Caco-2 (cell line): ENCODE data around the gene RPL31. TPM values are rescaled to one million over a fixed set of nuclear protein-coding genes. Genes with fewer than 3 reads are reported as not detected.

Source experiments
- BruUV-seq: library from RNA; stranded (reverse); fragments of 400-500 nt; replicated peaks from 2 replicates; lab custom pipeline; 2021; lab: Mats Ljungman, UMichigan
- CTCF ChIA-PET: fragments of 300-600 bp; sonication (Branson Sonifier 250); formaldehyde crosslinking; loops from one replicate; lab custom pipeline; 2022; ENCODE audit warnings: antibody characterized with exemption; lab: Charles Lee
- POLR2A ChIA-PET: fragments of 300-600 bp; sonication (Branson Sonifier 250); formaldehyde crosslinking; loops from one replicate; lab custom pipeline; 2022; ENCODE audit warnings: antibody characterized with exemption; lab: Charles Lee
- DNase-seq, 2 experiments: peaks; one replicate each; pipeline versions ENCODE4 v3.0.0 to v3.0.0-alpha.2; 2020 to 2022
- H3K27me3 ChIP-seq: replicated peaks from 2 replicates; pipeline ENCODE4 v1.6.0; 2011; ENCODE audit warnings: low read length; ENCODE audit not compliant: control insufficient read depth, insufficient read depth
- H3K36me3 ChIP-seq: 2 replicates; pipeline ENCODE4 v1.5.1; 2011; ENCODE audit warnings: low read length; ENCODE audit not compliant: control insufficient read depth, insufficient read depth
- H3K4me1 ChIP-seq: fragments of 250-450 bp; sonication (Bioruptor Pico); 2 replicates; pipeline ENCODE4 v1.5.1; 2020; ENCODE audit warnings: mild to moderate bottlenecking
- H3K4me3 ChIP-seq: 2 replicates; pipeline ENCODE4 v1.5.1; 2011; ENCODE audit warnings: low read depth, mild to moderate bottlenecking, control low read depth, low read length
- H3K9me3 ChIP-seq: fragments of 250-450 bp; sonication (Bioruptor Pico); 2 replicates; pipeline ENCODE4 v1.5.1; 2020; ENCODE audit warnings: mild to moderate bottlenecking, moderate library complexity
- H3K27ac Mint-ChIP-seq: one replicate; pipeline ENCODE4 v1.8.0; 2022; ENCODE audit warnings: mixed read lengths; ENCODE audit not compliant: unreplicated experiment
- H3K27me3 Mint-ChIP-seq: one replicate; pipeline ENCODE4 v1.8.0; 2022; ENCODE audit warnings: mixed read lengths; ENCODE audit not compliant: insufficient read depth, unreplicated experiment
- H3K36me3 Mint-ChIP-seq: one replicate; pipeline ENCODE4 v1.8.0; 2022; ENCODE audit warnings: mild to moderate bottlenecking, mixed read lengths; ENCODE audit not compliant: insufficient read depth, unreplicated experiment
- H3K4me1 Mint-ChIP-seq: one replicate; pipeline ENCODE4 v1.8.0; 2022; ENCODE audit warnings: low read depth, mixed read lengths; ENCODE audit not compliant: unreplicated experiment
- H3K4me3 Mint-ChIP-seq: one replicate; pipeline ENCODE4 v1.8.0; 2022; ENCODE audit warnings: mild to moderate bottlenecking, moderate library complexity, mixed read lengths; ENCODE audit not compliant: unreplicated experiment
- H3K9me3 Mint-ChIP-seq: one replicate; pipeline ENCODE4 v1.8.0; 2022; ENCODE audit warnings: mixed read lengths; ENCODE audit not compliant: unreplicated experiment
- intact Hi-C: fragments of 100-400 bp; cut with micrococcal nuclease; formaldehyde crosslinking; loops from one replicate; pipeline ENCODE4 v1.10.0; 2022; ENCODE audit not compliant: unreplicated experiment
- total RNA-seq: library from RNA; stranded (reverse); gene quantifications from 2 replicates; pipeline ENCODE4 v1.2.3, GENCODE V29; 2022
- TF ChIP-seq, protein P1 (sequence below), 2 experiments: fragments of 200-600 bp in 1 of 2; IDR thresholded peaks; 1 replicate in 1 of 2; 2 replicates in 1 of 2; pipeline versions ENCODE4 v1.5.1 to v1.8.0; 2011 to 2022; ENCODE audit warnings: antibody characterized with exemption in 1 of 2, control low read depth in 1 of 2, inconsistent platforms in 1 of 2, low read depth in 1 of 2, low read length in 1 of 2, mild to moderate bottlenecking in 1 of 2, moderate library complexity in 1 of 2; ENCODE audit not compliant: insufficient read depth in 1 of 2, severe bottlenecking in 1 of 2, unreplicated experiment in 1 of 2

Gene RPL31
- total RNA-seq, 1 experiment from 2014 or later = 2,026 TPM

DNA sequence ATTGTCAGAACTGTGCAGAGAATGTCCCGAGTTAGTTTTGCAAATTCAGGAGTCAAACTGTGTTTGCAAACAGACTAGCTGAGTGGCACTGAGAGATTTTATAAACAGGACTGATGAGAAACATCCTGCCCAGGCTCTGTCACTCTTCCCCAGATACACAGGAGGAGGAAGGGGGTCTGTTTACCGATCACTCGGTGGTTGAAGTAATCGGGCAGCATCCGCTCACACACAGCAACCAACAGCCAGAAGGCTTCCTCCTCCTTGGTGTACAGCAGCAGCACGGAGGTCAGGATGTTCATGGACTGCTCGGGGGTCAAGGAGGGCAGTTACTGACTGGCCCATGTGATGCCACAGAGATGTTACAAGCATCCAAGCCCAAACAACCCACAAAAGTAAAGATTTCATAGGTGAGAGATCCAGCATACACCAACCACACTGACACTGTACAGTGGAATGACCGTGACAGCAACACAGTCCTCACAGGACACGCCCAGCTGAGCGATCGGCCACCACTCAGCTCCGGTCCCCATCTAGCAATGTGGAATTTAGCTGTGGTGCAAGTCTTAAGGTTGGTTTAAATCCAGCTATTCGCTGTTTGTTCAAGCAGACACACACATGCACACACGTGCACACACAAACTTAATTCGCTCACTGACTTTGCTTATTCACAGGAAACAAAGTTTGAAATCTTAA lies 30.1 kb downstream of the RPL31 start:
- Mint-ChIP-seq H3K27me3 (no peaks in the 10 kb centered on the region), H3K4me1 (no peaks in the 10 kb centered on the region), H3K9me3 (no peaks in the 10 kb centered on the region), H3K4me3 (no peak overlapping the region), H3K27ac (no peak overlapping the region), H3K36me3 (peaks cover 28% of the 10 kb centered on the region)
- Histone ChIP-seq H3K4me3 (no peak overlapping the region), H3K36me3 (0 out of 2 replicates have a peak, but pooled peaks cover 6% of the 10 kb centered on the region), H3K27me3 (no peaks in the 10 kb centered on the region), H3K4me1 (no peaks in the 10 kb centered on the region), H3K9me3 (no peaks in the 10 kb centered on the region)
- DNase-seq = no peak
- ChIA-PET POLR2A (no interaction called here), CTCF (interaction anchor here (0.6 to 0.8 kb wide), 2 partner anchors 121 to 213 kb away, joined by 3 to 5 read pairs; no protein-coding TSS in a partner anchor)
- BruUV-seq = TSS peak; percentile 9
- intact Hi-C loops = no loop called here
- TF ChIP-seq, protein P1, sequence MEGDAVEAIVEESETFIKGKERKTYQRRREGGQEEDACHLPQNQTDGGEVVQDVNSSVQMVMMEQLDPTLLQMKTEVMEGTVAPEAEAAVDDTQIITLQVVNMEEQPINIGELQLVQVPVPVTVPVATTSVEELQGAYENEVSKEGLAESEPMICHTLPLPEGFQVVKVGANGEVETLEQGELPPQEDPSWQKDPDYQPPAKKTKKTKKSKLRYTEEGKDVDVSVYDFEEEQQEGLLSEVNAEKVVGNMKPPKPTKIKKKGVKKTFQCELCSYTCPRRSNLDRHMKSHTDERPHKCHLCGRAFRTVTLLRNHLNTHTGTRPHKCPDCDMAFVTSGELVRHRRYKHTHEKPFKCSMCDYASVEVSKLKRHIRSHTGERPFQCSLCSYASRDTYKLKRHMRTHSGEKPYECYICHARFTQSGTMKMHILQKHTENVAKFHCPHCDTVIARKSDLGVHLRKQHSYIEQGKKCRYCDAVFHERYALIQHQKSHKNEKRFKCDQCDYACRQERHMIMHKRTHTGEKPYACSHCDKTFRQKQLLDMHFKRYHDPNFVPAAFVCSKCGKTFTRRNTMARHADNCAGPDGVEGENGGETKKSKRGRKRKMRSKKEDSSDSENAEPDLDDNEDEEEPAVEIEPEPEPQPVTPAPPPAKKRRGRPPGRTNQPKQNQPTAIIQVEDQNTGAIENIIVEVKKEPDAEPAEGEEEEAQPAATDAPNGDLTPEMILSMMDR (IDR thresholded peaks at IDR 0.05; ENCODE audit: insufficient read depth in 1 of 2, low read depth in 1 of 2, low read length in 1 of 2, severe bottlenecking in 1 of 2, unreplicated experiment in 1 of 2) = no peak

DNA sequence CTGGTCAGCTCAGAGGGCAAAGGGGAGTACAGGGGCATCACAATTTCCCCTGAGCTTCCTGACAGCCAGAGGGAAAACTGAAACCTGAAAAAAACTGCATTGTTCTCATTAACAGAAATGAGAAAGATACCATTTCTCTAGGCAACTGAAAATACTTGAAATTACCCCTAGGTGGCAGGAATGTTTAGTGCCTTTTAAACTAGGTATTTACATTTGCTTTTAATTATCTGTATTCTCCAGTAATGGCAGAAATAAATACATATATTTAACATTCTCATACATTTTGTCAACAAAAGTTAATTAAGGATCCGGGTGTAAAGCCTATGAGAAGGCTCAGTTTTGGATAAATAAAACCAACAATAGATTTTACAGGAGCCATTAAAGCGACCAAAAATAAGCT lies 34.5 kb downstream of the RPL31 start:
- Mint-ChIP-seq H3K4me3 (no peak overlapping the region), H3K4me1 (peaks cover 7% of the 10 kb centered on the region), H3K36me3 (peaks cover 21% of the 10 kb centered on the region), H3K9me3 (no peaks in the 10 kb centered on the region), H3K27me3 (no peaks in the 10 kb centered on the region), H3K27ac (peak overlapping the region; percentile 6)
- POLR2A ChIA-PET = no interaction called here
- peak in 1 of 2 experiments; percentile 29 for DNase-seq
- Histone ChIP-seq H3K9me3 (no peaks in the 10 kb centered on the region), H3K36me3 (peaks cover 3% of the 10 kb centered on the region; the same call in 1 of the 2 replicates), H3K27me3 (no peaks in the 10 kb centered on the region), H3K4me3 (no peak overlapping the region), H3K4me1 (no peaks in the 10 kb centered on the region)
- TF ChIP-seq, protein P1 (IDR thresholded peaks at IDR 0.05; ENCODE audit: insufficient read depth in 1 of 2, low read depth in 1 of 2, low read length in 1 of 2, severe bottlenecking in 1 of 2, unreplicated experiment in 1 of 2) = peak; percentile 46 to 67
- intact Hi-C loops = loop anchor here (1.0 kb wide), 3 partner anchors 116 to 215 kb away; no protein-coding TSS in a partner anchor
- CTCF ChIA-PET = interaction anchor here (0.5 to 3.6 kb wide), 12 partner anchors 8 to 216 kb away, joined by 3 to 26 read pairs (median 4); partner anchors contain the start of genes CNOT11 and TBC1D8
- BruUV-seq = no TSS peak

GRCh38 chr2:101037161-101037755 lies 35.2 kb downstream of the RPL31 start:
- ChIA-PET POLR2A (no interaction called here), CTCF (interaction anchor here (0.5 to 3.6 kb wide), 12 partner anchors 9 to 215 kb away, joined by 3 to 26 read pairs (median 4); partner anchors contain the start of genes CNOT11 and TBC1D8)
- H3K27me3 ChIP-seq = no peaks in the 10 kb centered on the region
- no peak overlapping the region for H3K4me3 Mint-ChIP-seq
- H3K9me3 ChIP-seq = no peaks in the 10 kb centered on the region
- H3K4me3 ChIP-seq = no peak overlapping the region
- peaks cover 7% of the 10 kb centered on the region for H3K4me1 Mint-ChIP-seq
- TF ChIP-seq, protein P1 (IDR thresholded peaks at IDR 0.05; ENCODE audit: insufficient read depth in 1 of 2, low read depth in 1 of 2, low read length in 1 of 2, severe bottlenecking in 1 of 2, unreplicated experiment in 1 of 2) = no peak
- H3K27ac Mint-ChIP-seq = peak overlapping the region; percentile 6
- H3K4me1 ChIP-seq = no peaks in the 10 kb centered on the region
- H3K36me3 ChIP-seq = peaks cover 3% of the 10 kb centered on the region; the same call in 1 of the 2 replicates
- BruUV-seq = no TSS peak
- intact Hi-C loops = no loop called here
- H3K36me3 Mint-ChIP-seq = peaks cover 21% of the 10 kb centered on the region
- H3K27me3 Mint-ChIP-seq = no peaks in the 10 kb centered on the region
- no peaks in the 10 kb centered on the region for H3K9me3 Mint-ChIP-seq
- DNase-seq = no peak
